ENCODE measurements around the gene MICOS13.

DNA sequence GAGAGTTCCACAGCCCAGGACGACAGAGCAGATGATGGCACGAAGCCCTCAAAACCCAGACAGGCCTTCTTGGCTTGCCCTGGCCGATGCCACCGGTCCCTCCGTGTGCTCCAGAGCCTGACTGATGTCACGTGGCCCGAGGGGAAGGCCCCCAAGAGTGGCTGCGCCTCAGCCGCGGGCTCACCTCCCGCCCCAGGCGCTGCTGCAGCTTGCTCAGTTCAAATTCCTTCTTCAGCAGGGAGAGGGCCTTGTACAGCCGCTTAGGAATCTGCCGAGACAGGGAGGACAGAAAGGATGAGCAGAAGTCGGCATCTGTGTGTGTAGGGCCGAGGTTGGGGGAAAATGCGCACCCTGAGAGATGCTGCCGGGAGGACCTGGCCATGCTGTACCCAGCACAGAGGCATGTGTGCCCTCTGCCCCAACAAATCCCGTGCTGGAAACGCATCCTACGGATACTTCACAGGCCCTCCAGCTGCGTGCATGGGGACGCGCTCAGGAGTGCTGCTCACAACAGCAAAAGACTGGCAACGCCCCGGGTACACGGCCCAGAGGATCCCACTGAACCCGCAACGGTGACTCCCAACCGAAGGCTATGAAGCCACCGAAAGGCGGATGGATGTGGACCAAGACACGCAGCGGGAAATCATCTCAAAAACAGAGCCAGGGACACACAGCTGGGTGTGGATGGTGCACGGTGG, 26.7 kb upstream of the MICOS13 start:
- TF ChIP-seq CTCF (IDR thresholded peaks at IDR 0.05), result no peak
- TF ChIP-seq EP300 (IDR thresholded peaks at IDR 0.05), result no peak

All from suprapubic skin (tissue), 3 donors.